Loucy (cell line): ENCODE results near the gene HOXB4.

Source experiments
- H2AFZ ChIP-seq: fragments of 200-600 bp; sonication (generic); 2 replicates; pipeline ENCODE4 v1.6.0; 2016; ENCODE audit warnings: antibody characterized with exemption, mild to moderate bottlenecking, low read length, moderate library complexity
- H3F3A ChIP-seq: fragments of 200-600 bp; 2 replicates; pipeline ENCODE4 v1.6.0; 2016; ENCODE audit warnings: antibody characterized with exemption, low read depth, mild to moderate bottlenecking
- H3K27me3 ChIP-seq: fragments of 200-600 bp; sonication (generic); 2 replicates; pipeline ENCODE4 v1.6.1; 2014; ENCODE audit warnings: low read length, mild to moderate bottlenecking; ENCODE audit not compliant: insufficient read depth, poor library complexity, severe bottlenecking
- H3K36me3 ChIP-seq: fragments of 200-600 bp; sonication (generic); 2 replicates; pipeline ENCODE4 v1.6.1; 2016; ENCODE audit warnings: low read length; ENCODE audit not compliant: insufficient read depth
- H3K4me1 ChIP-seq: fragments of 200-600 bp; sonication (generic); 2 replicates; pipeline ENCODE4 v1.5.1; 2014; ENCODE audit warnings: low read length, mild to moderate bottlenecking; ENCODE audit not compliant: insufficient read depth, poor library complexity, severe bottlenecking
- H3K4me2 ChIP-seq: fragments of 200-600 bp; sonication (generic); 2 replicates; pipeline ENCODE4 v1.6.0; 2014; ENCODE audit warnings: antibody characterized with exemption, low read length, low read depth, mild to moderate bottlenecking; ENCODE audit not compliant: poor library complexity, severe bottlenecking
- H3K4me3 ChIP-seq: fragments of 200-600 bp; sonication (generic); 2 replicates; pipeline ENCODE4 v1.5.1; 2014; ENCODE audit warnings: low read length, mild to moderate bottlenecking, mixed read lengths; ENCODE audit not compliant: poor library complexity, severe bottlenecking
- H3K79me2 ChIP-seq: fragments of 200-600 bp; sonication (generic); 2 replicates; pipeline ENCODE4 v1.6.1; 2014; ENCODE audit warnings: low read length; ENCODE audit not compliant: insufficient read depth
- H3K9ac ChIP-seq: fragments of 200-600 bp; sonication (generic); 2 replicates; pipeline ENCODE4 v1.6.0; 2014; ENCODE audit warnings: mild to moderate bottlenecking, low read depth, low read length, moderate library complexity; ENCODE audit not compliant: poor library complexity, severe bottlenecking
- H3K9me2 ChIP-seq: fragments of 200-600 bp; sonication (generic); replicated peaks from 2 replicates; pipeline ENCODE4 v1.6.1; 2016; ENCODE audit warnings: low read depth, low read length, mixed read lengths
- H3K9me3 ChIP-seq: fragments of 200-600 bp; sonication (generic); 2 replicates; pipeline ENCODE4 v1.6.1; 2014; ENCODE audit warnings: mild to moderate bottlenecking, antibody characterized with exemption, low read length, low read depth; ENCODE audit not compliant: insufficient read depth
- H4K20me1 ChIP-seq: fragments of 200-600 bp; sonication (generic); 2 replicates; pipeline ENCODE4 v1.6.0; 2014; ENCODE audit warnings: antibody characterized with exemption, low read length, mild to moderate bottlenecking; ENCODE audit not compliant: insufficient read depth, poor library complexity, severe bottlenecking
- EZH2phosphoT487 ChIP-seq: fragments of 200-600 bp; IDR thresholded peaks from 2 replicates; pipeline ENCODE4 v1.6.1; 2018; ENCODE audit warnings: antibody characterized with exemption, mild to moderate bottlenecking, moderate library complexity, borderline replicate concordance
- TF ChIP-seq, protein P1 (sequence below): fragments of 200-600 bp; sonication (generic); conservative IDR thresholded peaks from 2 replicates; pipeline ENCODE4 v1.5.1; 2014; ENCODE audit warnings: mild to moderate bottlenecking, antibody characterized with exemption, low read length

The HOXB4 gene

DNA sequence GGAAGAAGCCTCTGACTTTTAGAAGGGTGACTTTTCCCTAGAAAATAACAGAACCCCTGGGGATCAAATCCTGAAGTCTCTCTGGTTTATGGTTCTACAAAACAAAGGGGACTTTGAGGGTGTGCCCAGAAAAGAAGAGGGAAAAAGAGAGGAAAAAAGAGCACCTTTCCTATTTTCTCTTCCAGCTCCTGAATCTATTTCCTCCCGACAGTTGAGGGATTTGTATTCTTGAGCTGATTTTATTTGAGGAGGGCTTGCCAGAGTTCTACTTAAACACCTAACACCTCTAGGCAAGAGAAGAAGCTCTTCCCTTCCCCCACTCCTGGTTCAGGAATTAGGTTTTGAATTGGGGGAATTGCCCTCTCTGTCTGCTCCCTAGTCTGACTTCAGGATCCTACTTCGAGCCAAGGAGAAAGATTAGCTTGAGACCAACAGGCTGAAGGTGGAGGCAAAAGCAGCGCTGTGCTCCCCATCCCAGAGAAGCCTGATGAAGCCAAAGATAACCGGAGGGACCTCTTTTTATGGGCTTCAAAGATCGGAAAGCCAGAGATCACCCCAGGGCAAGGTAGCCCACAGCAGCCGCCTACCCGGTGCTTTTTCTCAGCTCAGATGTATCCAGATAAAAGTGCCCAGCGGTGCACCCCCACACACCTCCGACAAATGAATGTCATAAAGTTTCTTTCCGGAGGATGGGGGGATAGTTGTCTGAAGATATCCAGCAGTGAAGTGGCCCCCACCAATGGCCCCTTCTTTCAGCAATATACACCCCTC lies 11.1 kb upstream of the HOXB4 start:
- H3K9me3 ChIP-seq: no peaks in the 10 kb centered on the region
- peak overlapping the region; percentile 100 for H3K9ac ChIP-seq
- H3K27me3 ChIP-seq: peaks cover 41% of the 10 kb centered on the region
- TF ChIP-seq, protein P1, sequence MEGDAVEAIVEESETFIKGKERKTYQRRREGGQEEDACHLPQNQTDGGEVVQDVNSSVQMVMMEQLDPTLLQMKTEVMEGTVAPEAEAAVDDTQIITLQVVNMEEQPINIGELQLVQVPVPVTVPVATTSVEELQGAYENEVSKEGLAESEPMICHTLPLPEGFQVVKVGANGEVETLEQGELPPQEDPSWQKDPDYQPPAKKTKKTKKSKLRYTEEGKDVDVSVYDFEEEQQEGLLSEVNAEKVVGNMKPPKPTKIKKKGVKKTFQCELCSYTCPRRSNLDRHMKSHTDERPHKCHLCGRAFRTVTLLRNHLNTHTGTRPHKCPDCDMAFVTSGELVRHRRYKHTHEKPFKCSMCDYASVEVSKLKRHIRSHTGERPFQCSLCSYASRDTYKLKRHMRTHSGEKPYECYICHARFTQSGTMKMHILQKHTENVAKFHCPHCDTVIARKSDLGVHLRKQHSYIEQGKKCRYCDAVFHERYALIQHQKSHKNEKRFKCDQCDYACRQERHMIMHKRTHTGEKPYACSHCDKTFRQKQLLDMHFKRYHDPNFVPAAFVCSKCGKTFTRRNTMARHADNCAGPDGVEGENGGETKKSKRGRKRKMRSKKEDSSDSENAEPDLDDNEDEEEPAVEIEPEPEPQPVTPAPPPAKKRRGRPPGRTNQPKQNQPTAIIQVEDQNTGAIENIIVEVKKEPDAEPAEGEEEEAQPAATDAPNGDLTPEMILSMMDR: no peak
- no peak for TF ChIP-seq EZH2phosphoT487
- peaks cover 26% of the 10 kb centered on the region; the same call in 1 of the 2 replicates for H3K36me3 ChIP-seq
- H4K20me1 ChIP-seq: peaks cover 87% of the 10 kb centered on the region
- H3K79me2 ChIP-seq: peaks cover 98% of the 10 kb centered on the region
- peak overlapping the region; percentile 89 for H3K4me3 ChIP-seq
- peaks cover 5% of the 10 kb centered on the region; the same call in 1 of the 2 replicates for H3F3A ChIP-seq
- no peak overlapping the region for H2AFZ ChIP-seq
- H3K4me2 ChIP-seq: peak overlapping the region; percentile 98
- H3K9me2 ChIP-seq: no peaks in the 10 kb centered on the region
- H3K4me1 ChIP-seq: peaks cover 42% of the 10 kb centered on the region

- Histone ChIP-seq H3K9ac (peak overlapping the region; percentile 100), H3K36me3 (peaks cover 30% of the 10 kb centered on the region), H2AFZ (no peak overlapping the region), H3K4me1 (peaks cover 49% of the 10 kb centered on the region), H3K9me3 (no peaks in the 10 kb centered on the region), H3K9me2 (no peaks in the 10 kb centered on the region), H3K4me3 (peak overlapping the region; percentile 89), H3K79me2 (peaks cover 100% of the 10 kb centered on the region), H3F3A (peaks cover 3% of the 10 kb centered on the region; the same call in 1 of the 2 replicates), H3K4me2 (peak overlapping the region; percentile 98), H3K27me3 (peaks cover 41% of the 10 kb centered on the region), H4K20me1 (peaks cover 94% of the 10 kb centered on the region)
- TF ChIP-seq, protein P1: no peak
- TF ChIP-seq EZH2phosphoT487: no peak
These were observed 10.4 kb upstream of the HOXB4 start for GRCh38 chr17:48588528-48588927.

- H3K9me2 ChIP-seq: no peaks in the 10 kb centered on the region
- no peak overlapping the region for H2AFZ ChIP-seq
- peaks cover 43% of the 10 kb centered on the region for H3K27me3 ChIP-seq
- H3F3A ChIP-seq: no peaks in the 10 kb centered on the region
- peak overlapping the region; percentile 89 for H3K4me3 ChIP-seq
- H3K4me2 ChIP-seq: peak overlapping the region; percentile 98
- TF ChIP-seq, protein P1: no peak
- no peak for TF ChIP-seq EZH2phosphoT487
- peak overlapping the region; percentile 100 for H3K9ac ChIP-seq
- H3K9me3 ChIP-seq: no peaks in the 10 kb centered on the region
- H3K79me2 ChIP-seq: peaks cover 100% of the 10 kb centered on the region
- H4K20me1 ChIP-seq: peaks cover 94% of the 10 kb centered on the region
- peaks cover 54% of the 10 kb centered on the region for H3K4me1 ChIP-seq
- peaks cover 35% of the 10 kb centered on the region for H3K36me3 ChIP-seq
These were observed 9.9 kb upstream of the HOXB4 start for GRCh38 chr17:48588074-48588415.
